ENCODE results near the gene PRR5L. TPM values are rescaled to one million over a fixed set of nuclear protein-coding genes. Genes with fewer than 3 reads are reported as not detected.

PRR5L gene
- polyA plus RNA-seq, 4 donors = 13.9 to 25.1 (median 16.5) TPM

DNA sequence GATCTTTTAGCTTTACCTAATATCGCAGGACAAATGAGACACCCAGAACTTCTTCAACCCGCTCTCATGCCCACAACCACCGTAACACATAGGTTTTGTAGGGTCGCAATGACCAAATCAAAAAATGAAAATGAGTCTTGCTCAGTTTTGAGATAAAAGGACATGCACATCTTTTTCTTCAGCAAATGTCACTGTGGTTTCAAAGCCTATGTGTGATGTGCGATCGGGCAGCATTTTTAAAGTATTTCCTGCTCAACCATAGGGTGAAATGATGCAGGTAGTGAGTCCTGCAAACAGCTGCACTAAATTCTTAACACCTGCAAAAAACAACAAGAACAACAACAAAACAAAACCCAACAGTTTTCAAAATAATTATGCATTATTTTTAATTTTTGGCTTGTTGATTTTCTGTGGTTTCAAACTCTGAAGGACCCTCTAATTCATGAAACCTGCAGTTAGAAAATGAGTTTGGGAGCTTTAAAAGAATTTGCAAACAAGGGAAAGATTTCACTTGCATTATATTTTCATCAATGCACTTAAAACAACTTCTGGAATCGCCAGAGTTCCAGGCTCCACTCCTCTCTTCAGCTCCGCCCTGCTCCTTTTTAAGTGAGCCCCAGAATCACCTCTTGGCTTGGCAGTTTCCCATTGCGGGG, 79.4 kb downstream of the PRR5L start:
- no peak for DNase-seq (ENCODE audit: low read depth in 4 of 4, low spot score in 3 of 4)

DNA sequence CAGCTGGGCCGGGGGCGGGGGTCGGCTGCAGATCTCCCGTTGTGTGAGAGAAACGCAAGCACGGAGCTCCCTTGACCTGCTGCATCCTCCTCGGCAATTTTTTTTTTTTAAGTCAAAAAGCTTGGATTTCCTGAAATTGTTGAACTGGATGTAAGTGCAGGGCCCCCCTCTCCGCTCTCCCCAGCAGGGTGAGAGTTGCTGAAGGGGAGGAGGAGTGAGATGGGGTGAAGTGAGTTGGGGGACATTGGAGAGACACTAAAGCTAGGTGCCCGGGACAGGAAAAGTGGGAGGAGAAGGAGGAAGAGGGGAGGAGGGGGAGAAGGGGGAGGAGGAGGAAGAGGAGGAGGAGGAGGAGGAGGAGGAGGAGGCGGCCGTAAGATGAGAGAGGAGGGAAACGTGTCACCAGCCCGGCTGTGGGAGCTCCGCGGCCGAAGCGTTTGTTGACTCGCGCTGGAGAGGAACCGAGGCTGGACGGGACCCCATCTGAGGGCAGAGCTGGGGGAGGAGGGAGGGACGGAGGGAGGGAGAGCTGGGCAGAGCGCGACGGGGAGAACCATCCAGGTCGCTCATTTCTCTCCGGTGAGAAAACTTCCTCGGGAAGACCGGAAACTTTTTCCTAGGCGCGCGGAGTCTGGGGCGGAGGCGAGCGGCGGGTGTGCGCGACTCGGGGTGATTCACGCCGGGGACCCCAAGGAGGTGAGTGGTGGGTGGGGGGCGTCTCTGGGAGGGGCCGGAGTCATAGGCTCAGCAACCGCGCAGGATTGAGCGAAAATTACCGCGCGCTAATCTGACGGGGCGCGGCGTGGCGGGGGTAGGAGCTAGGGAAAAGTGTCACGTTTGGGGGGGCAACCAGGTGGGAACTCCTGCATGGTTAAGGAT, 80.2 kb downstream of the PRR5L start:
- no peak for DNase-seq (ENCODE audit: low read depth in 4 of 4, low spot score in 3 of 4)

DNA sequence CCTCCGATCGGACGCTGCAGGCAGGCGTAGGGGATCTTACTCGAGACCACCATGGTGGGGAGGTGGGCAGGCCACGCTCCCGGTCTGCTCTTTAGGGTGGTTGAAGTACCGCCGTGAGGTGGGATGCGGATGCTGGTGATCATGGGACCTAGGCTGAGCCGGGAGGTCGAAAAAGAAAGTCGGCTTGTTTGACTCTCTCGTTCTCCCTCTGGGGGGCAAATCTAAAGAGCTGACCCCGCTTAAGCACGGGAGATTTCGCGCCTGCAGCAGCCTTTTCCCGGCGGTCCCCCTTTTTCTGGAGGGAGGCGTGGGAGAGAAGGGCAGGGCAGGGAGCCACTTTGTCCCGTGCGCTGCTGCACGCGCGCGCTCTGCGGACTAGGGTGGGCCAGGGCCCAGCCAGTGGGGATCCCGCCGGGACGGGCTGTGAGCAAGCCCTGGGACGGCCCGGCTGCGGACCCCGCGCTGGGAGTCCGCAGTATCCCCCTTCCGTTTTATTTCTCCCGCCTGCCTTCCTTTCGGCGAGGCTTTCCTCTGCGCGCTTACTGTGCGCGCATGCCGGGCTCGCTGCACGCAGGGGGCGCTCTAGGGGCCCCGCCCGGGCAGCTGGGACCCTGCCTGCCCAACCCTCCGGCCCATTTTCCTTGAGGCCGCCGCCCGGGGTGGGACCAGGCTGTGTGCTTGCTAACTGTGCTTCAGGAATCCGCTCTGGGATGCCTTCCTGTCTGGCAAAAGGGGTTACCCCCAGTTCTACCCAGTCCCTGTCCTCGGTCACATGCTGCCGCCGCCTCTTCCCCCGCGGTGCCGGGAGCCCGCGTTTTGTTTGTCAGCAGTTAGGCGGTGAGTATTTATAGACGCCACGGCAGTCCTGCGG, 81.0 kb downstream of the PRR5L start:
- no peak for DNase-seq (ENCODE audit: low read depth in 4 of 4, low spot score in 3 of 4)

DNA sequence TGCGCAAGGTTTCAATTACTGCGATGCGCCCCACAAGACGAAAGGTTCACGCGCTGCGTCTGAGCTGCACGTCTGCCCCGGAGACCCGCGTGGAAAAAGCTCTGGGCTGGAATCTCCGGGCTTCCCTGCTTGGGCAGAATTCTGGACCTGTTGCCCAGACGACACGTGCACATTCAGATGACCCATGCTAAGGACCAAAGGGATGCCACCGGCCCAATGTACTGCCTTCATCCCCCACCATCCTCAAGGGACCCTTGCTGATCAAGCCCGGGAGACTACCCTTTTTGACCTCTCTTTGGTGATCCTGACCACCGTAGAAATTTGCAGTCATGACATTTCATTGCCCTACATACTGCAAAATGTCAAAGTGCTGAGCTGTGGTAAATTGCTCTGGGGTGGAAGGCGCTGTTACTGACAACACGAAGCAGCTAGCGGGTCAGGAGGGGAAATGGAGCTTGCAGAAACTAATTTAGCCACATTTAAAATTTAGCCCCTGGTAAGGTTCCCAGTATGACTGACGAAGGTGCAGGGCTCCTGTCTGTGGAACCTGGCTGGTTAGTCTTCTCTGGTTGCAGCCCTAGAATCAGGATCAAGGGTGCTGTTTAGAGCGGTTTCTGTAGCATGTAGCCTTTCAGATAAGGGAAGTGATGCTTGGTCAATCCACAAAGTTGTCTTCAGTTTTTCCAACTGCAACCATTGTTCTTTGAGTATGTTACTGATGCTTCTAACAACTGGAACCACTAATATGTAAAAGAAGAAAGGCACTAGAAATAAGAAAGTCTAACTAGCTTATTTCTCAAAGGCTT, 81.9 kb downstream of the PRR5L start:
- DNase-seq (ENCODE audit: low read depth in 4 of 4, low spot score in 3 of 4) = no peak

DNA sequence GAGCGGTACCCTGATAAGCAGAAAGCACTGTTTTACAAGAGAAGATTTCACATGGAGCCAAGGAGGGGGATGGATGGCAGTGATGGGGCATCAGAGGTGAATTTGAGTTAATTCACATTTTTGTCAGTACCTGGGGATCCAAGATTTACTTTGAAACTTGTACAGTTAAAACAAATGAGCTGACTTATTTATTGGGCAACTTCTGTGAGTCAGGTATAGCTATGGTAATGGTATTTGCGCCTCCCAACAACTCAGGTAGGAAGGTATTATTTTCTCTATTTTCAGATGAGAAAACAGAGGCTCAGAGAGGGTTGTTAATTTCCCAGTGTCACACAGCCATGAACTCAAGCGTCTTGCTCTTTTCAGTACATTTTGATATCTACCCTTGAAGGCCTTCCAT, 83.6 kb downstream of the PRR5L start:
- DNase-seq (ENCODE audit: low read depth in 4 of 4, low spot score in 3 of 4) = no peak

DNA sequence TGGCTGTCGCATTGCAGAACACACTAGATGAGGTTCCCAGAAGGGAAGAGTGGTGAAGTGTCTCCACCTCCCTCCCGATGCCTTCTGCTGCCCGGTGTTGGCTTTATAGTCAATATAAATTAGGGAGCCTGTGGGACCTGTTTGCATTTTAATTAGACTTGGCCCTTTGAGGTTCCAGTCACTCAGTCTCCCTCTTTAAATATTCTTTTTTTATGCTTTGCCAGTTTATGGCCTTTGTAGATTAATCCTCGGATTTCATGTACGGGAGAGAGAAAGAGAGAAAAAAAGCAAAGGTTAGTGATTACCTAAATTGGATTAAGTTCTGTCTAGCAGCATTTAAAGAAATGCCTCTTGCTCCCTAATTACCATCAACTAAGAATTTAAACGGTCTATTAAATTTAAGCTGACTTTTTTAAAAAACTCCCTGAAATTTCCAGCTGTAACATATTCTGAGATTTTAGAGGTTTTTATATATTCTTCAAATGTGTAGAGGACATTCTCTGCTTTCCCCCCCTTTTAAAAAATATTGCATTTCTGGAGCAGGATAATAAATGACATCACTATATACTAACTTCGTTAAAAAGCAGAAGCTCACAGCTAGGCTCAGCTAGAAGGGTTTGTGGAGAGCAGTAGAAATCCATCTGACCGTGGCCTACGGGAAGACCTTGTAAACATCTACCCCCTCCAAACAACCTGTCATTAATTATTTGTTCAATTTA, 84.4 kb downstream of the PRR5L start:
- no peak for DNase-seq (ENCODE audit: low read depth in 4 of 4, low spot score in 3 of 4)

DNA sequence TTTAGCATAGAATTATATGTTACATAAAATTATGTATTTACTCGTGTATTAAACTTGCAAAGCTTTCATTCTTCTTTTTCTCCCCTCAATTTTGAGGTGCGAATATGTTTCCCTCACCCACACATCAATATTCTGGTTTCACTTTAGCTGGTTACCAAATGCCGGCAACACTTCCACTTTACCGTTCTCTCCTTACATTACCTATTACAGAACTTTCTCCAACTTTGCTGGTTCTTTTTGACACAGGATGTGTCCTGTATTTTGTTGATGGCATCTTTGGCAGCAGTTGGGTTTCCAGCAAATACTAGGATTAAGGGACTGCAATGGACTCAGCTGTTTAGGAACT, 84.9 kb downstream of the PRR5L start:
- no peak for DNase-seq (ENCODE audit: low read depth in 4 of 4, low spot score in 3 of 4)

DNA sequence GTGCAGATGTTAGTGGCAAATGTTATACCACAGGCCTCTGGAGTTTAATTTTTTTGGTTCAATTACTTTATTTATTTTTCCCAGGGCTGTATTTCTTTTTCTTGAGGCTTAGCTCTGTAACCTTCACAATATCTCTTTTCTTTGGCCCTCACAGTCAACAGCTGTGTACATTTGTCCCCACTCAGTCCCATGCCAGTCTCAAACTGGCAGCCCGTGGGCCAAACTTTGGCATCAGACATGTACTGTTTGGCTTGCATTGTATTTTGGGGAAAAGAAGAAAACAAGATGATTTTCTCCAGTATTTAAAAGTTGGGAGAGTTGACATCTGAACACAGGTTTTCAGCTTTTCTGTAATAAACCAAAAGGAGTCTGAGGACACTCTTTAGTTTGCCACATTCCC, 87.1 kb downstream of the PRR5L start:
- no peak for DNase-seq (ENCODE audit: low read depth in 4 of 4, low spot score in 3 of 4)

DNA sequence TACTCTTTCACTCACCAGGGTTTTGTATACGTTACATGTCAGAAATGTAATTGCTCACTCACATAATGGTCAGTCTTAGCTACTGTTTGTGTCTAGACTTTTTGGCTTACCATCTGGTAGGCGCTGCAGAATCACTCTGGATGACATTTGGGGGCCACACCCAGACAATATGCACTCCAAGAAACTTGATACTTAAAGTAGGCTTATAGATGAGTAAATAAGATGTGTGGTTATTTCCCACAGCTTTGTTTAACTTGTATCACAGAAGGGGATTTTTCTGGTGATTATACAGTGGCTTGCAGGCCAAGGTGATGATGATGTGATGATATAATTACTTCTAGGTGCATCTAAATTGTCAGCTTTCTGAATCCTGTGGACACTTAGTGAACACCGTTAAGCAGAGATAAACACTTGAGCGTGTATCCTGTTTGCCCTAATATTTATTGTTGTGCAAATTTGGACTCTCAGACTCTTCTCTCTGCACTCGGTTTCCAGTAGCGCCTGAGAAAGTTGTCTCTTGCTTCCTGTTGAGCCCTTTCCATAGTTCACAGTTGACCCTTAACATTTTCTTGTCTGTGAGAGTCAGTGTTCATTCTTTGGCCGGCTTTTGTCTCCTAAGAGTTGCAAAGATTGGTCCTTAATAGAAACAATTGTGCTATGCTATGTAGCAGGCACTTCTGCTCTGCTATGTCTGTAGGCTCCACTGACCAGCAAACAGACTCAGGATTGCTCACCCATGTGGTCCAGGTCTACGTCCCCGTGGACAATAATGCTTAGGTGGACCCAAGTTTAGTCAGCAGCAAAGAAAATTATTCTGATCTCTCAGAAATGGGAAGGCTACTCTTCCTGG, 89.3 kb downstream of the PRR5L start:
- no peak for DNase-seq (ENCODE audit: low read depth in 4 of 4, low spot score in 3 of 4)

DNA sequence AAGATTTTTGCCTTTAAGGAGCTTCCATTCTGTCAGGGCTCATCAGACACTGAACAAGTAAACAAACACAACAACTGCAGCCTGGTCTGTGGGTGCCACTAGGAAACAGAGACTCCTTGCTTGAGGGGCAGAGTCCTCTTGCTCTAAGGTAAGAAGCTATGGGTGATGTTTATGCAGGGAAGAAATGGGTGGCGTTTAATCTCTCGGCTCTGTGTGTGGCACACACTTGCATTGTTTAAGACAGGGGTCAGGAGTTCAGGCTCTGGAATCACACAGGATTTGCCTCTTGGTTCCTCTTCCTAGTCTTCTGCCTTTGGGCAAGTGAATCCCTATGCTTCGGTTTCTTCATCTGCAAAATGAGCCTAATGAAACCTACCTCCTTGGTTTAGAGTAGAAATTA, 90.3 kb downstream of the PRR5L start:
- no peak for DNase-seq (ENCODE audit: low read depth in 4 of 4, low spot score in 3 of 4)

DNA sequence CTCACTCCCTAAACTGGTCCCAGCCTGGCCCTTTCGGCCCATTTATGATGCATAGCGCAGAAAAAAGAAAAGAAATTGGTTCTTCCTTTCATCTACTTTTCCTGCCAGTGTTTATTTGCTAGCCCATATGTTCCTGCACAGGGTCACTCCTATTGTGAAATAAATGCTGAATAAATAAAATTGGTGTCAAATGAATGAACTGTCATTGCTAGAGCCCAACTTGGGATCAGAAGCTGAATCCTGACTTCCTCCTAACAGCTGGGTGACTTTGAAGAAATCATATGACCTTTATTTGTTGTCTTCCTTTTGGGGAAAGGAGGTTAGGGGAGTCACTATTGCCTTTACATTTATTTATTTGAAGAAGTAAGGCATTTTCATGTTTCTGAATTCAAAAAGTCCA, 92.0 kb downstream of the PRR5L start:
- DNase-seq (ENCODE audit: low read depth in 4 of 4, low spot score in 3 of 4) = no peak

DNA sequence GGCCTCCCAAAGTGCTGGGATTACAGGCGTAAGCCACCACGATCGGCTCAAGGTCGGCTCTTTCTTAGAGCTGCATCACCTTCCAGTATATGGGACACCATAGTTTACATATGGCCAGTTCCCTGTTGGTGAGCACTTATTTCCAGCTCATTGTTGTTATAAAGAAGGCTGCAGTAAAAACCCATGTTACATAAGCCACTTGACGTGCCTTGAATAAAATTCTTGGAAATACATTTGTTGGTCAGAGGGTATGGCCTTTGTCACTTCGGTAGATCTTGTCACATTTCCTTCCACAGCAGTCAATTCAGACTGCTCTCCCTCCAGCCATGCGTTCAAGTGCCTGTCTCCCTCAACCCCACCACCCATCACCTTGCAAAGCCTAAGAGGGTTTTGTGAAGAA, 92.9 kb downstream of the PRR5L start:
- no peak for DNase-seq (ENCODE audit: low read depth in 4 of 4, low spot score in 3 of 4)

DNA sequence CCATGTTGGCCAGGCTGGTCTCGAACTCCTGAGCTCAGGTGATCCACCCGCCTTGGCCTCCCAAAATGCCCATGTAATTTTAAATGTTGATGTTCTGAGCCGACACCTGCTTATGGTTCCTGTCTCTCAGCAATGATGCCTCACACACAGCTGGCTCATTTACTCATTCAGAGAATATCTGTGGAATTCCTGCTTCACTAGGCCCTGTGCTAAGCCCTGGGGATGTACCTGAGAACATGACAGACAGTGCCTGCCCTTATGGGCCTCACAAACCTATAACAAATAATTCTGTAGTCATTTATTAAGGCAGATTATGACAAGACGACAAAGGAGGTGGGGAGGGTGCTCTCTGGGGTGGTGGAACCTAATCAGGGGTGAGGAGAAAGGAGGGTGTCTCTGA, 93.7 kb downstream of the PRR5L start:
- DNase-seq (ENCODE audit: low read depth in 4 of 4, low spot score in 3 of 4) = no peak

DNA sequence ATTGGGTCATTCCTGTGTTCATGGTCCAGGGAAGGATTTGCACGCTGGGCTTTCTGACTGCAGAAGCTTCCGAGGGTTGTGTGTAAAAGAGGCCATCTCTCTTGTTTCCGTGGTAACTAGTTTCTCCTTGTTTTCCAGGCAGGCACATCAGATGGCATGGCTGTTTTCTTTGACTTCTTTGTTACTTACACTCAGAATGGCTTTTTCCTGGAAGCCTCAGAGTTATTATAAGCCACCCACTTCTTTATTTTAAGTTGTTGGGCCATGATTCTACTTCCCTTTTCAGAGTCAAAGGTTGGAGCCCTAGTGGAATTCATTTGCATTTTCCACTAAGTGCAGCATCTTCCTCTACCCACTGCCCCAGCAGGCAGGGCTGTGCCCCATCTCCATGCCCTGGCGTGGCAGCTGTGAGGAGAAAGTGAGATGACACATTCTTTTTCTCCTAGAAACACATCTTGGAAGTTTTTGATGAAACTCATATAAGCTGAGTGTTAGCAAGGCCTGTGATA, 94.9 kb downstream of the PRR5L start:
- DNase-seq (ENCODE audit: low read depth in 4 of 4, low spot score in 3 of 4) = no peak

DNA sequence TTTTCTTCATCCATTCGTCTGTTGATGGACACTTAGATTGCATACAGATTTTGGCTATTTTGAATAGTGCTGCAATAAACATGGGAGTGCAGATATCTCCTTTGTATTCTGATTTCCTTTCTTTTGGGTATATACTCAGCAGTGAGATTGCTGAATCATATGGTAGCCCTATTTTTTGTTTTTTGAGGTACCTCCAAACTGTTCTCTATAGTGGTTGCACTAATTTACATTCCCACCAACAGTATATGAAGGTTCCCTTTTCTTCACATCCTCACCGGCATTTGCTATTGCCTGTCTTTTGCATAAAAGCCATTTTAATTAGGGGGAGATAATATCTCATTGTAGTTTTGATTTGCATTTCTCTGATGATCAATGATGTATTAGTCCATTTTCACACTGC, 96.1 kb downstream of the PRR5L start:
- no peak for DNase-seq (ENCODE audit: low read depth in 4 of 4, low spot score in 3 of 4)

DNA sequence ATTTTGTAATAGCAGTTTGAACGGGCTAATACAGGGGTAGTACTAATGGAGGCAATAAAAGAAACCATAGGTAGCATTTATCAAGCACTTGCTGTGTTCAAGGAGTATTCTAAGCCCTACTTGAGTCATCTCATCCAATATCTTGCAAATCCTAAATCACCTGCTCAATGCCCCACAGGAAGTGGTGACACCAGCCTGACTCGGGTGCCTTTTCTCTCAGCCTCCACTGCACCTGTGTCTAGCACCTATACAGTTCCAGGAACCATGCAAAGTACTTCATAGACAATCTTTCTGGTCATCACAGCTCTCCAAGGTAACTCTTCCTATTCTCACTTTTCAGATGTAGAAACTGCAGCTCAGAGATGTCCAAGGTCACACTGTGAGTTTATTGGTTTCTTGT, 98.0 kb downstream of the PRR5L start:
- no peak for DNase-seq (ENCODE audit: low read depth in 4 of 4, low spot score in 3 of 4)

DNA sequence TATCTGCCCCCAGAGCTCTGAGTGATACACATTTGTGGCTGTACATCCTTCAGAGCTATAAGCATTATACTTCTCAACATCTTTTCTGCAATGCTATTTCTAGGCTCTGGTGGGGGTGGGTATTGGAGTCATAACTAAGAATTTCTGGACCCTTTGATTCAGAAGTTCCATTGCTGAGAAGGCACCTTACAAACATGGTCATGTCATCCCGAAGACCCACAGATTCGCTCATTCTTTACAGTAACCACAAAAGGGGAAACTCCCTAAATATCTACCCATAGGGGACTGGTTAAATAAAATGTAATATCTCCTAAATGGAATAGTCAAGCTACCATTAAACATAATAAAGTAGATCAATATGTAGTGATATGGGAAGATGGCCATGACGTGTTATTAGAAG, 98.8 kb downstream of the PRR5L start:
- DNase-seq (ENCODE audit: low read depth in 4 of 4, low spot score in 3 of 4) = no peak

DNA sequence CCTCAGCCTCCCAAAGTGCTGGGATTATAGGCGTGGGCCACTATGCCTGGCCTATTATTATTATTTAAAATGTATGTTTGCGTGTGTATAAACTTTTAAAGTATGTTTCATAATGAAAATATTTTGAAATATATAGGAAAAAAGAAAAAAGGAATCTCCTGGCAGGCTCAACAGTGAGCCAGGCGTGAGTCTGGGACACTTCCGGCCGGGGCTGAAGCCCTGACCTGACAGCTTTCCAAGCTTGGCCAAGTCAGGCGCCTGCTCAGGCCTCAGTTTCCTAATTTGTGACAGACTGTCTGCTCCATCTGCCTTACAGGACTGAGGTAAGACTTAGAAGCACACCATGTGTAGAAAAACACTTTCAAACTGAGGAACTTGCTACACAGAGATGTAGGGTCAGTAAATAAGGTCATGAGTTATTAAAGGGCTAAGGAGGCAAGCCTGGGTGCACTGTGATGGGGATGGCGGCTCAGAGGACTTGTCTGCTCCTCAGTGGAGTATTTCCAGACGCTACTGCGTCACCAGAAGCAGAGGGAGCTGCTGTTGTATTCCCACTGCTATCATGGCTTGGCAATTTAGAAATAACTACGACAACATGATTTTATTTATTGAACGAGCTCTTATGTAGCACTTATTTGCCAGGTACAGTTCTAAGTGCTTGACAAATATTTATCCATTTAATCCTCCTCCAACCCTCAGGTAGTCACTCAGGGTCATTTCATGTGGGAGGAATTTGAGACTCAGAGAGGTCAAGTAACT, 100.1 kb downstream of the PRR5L start:
- DNase-seq (ENCODE audit: low read depth in 4 of 4, low spot score in 3 of 4) = no peak
